Heart left ventricle (tissue), 16 donors: ENCODE results near the gene PLCB3. TPM values are rescaled to one million over a fixed set of nuclear protein-coding genes. Genes with fewer than 3 reads are reported as not detected.

ENCODE experiments used
- ATAC-seq, 4 donors: fragments of 200-7000 bp; cut with Tn5 transposase; one replicate each; pipeline ENCODE4 v1.9.1; 2020 to 2022; ENCODE audit warnings: moderate library complexity in 4 of 4, mild to moderate bottlenecking in 3 of 4, moderate number of reproducible peaks in 1 of 4
- DNase-seq, 5 donors: peaks; one replicate each; pipeline ENCODE4 v3.0.0-alpha.2; 2020
- H3K27ac ChIP-seq, 12 donors: fragments of 200-600 bp; sonication (generic) in 4 of 12; one replicate each; pipeline versions ENCODE4 v1.5.0 to v1.8.0; 2016 to 2022; ENCODE audit warnings: mild to moderate bottlenecking in 2 of 12
- H3K27me3 ChIP-seq, 9 donors: fragments of 200-600 bp; sonication (generic) in 2 of 9; one replicate each; pipeline versions ENCODE4 v1.5.1 to v1.8.0; 2016 to 2022; ENCODE audit warnings: mild to moderate bottlenecking in 3 of 9
- H3K36me3 ChIP-seq, 9 donors: fragments of 200-600 bp; sonication (generic) in 2 of 9; one replicate each; pipeline versions ENCODE4 v1.5.0 to v1.8.0; 2018 to 2022; ENCODE audit warnings: mild to moderate bottlenecking in 2 of 9
- H3K4me1 ChIP-seq, 12 donors: fragments of 200-600 bp; sonication (generic) in 4 of 12; one replicate each; pipeline versions ENCODE4 v1.5.0 to v1.8.0; 2016 to 2022; ENCODE audit warnings: mild to moderate bottlenecking in 3 of 12
- H3K4me3 ChIP-seq, 12 donors: fragments of 200-600 bp; sonication (generic) in 4 of 12; one replicate each; pipeline versions ENCODE4 v1.5.0 to v1.8.0; 2017 to 2022; ENCODE audit warnings: mild to moderate bottlenecking in 9 of 12, moderate library complexity in 4 of 12
- H3K9me3 ChIP-seq, 12 donors: fragments of 200-600 bp; sonication (generic) in 4 of 12; one replicate each; pipeline versions ENCODE4 v1.5.0 to v1.8.0; 2016 to 2022; ENCODE audit warnings: mild to moderate bottlenecking in 1 of 12
- CTCF ChIP-seq, 12 donors: fragments of 200-600 bp; sonication (generic) in 4 of 12; IDR thresholded peaks; one replicate each; pipeline versions ENCODE4 v1.5.0 to v1.8.0; 2018 to 2022; ENCODE audit warnings: antibody characterized with exemption in 12 of 12, mild to moderate bottlenecking in 5 of 12
- POLR2A ChIP-seq, 2 donors: fragments of 450-650 bp; IDR thresholded peaks; one replicate each; pipeline ENCODE4 v1.6.1; 2017; ENCODE audit warnings: antibody characterized with exemption in 2 of 2, mild to moderate bottlenecking in 2 of 2, moderate library complexity in 2 of 2
- WGBS, 4 donors: extraction: QIAGEN DNeasy Blood & Tissue Kit in 2 of 4; methylation state at CpG; one replicate each; pipeline versions ENCODE4 v1.1.5 to v1.1.7; 2013 to 2018; 5-methylcytosine and 5-hydroxymethylcytosine counted together
- intact Hi-C, 10 donors: fragments of 100-400 bp; cut with DNase I; formaldehyde crosslinking; loops; one replicate each; pipeline versions ENCODE4 v1.11.1 to v1.14.2; 2022
- polyA plus RNA-seq, 2 donors: library from polyadenylated mRNA; stranded (reverse); fragments of 200-250 nt; gene quantifications; one replicate each; pipeline ENCODE4 v1.2.3, GENCODE V29; 2013
- total RNA-seq, 9 donors: library from RNA; depleted of rRNA in 2 of 9; stranded (reverse); fragments of >200 nt in 2 of 9; fragmentation: NEBNext Ultra II Directional in 3 of 9; extraction: Animal tissue kit (Norgen Biotek cat#: 25700) in 3 of 9; gene quantifications; one replicate each; pipeline versions ENCODE4 v1.1.0 to v1.2.4, GENCODE V29; 2016 to 2023
- donor health status: ischemic (EF 13 %, LVEDD 7.1; RV severe dilation, severe dysfunction).
- donor health status: healthy with polysubstance abuse.
- donor health status: DM: no; HTN: yes; CAD: no.
- donor health status: DM: no; HTN: no; CAD: no.
- donor health status: ischemic (EF 25% LVEDD 6.9; RV normal size, moderate dysfunction).
- donor health status: ischemic (EF 25% LVEDD 5.7; RV mildly dilated, moderate dysfunction).
- donor health status: healthy.
- donor health status: DM: yes; HTN: yes; CAD: no.
- donor health status: ischemic (EF 35%, LVEDD 5.7; RV mildly dilated, moderate dysfunction).
- donor health status: nonischemic (EF 11% LVEDD 7.7; RV severe dilation, severe dysfunction).
- donor health status: DM: yes; HTN: yes; CAD: no.
- donor health status: PGD.
- donor health status: ischemic (EF 29% LVEDD 5.4; RV normal size, mild dysfunction).
- donor health status: nonischemic (EF 23%, LVEDD 6.1; RV moderate dilation, normal function).

Gene PLCB3
- total and polyA plus RNA-seq, 11 donors, result 7.4 to 19.1 (median 9.8) TPM

GRCh38 chr11:64246871-64247728 is 4.2 kb upstream of the PLCB3 start, which contains the start of gene PPP1R14B:
Gene PPP1R14B, minus strand, starts transcription at chr11:64246943. Its CDS starts 270 bp downstream, at chr11:64246673.
- Histone ChIP-seq H3K4me1 (peaks cover 5 to 65% (median 37%) of the 10 kb centered on the region in 12 donors), H3K27me3 (no peaks in the 10 kb centered on the region), H3K27ac (peak within 1 kb of the TSS; percentile 49 to 96 (median 92)), H3K4me3 (peak within 1 kb of the TSS; percentile 56 to 90 (median 72)), H3K36me3 (peaks cover 0 to 15% (median 8%) of the 10 kb centered on the region in 9 donors), H3K9me3 (no peaks in the 10 kb centered on the region)
- peak; percentile 90 to 94 (median 93) for DNase-seq
- intact Hi-C loops, result loop anchor here in 2 of 10 donors (2.0 kb wide), 2 partner anchors 22 to 58 kb away; partner anchors contain the start of gene ESRRA (in 2 of the 2)
- TF ChIP-seq POLR2A (IDR thresholded peaks at IDR 0.05) (peak in 1 of 2 donors; percentile 50), CTCF (IDR thresholded peaks at IDR 0.05) (peak in 7 of 12 donors; percentile 8 to 31 (median 18))
- WGBS, 4 donors, result 0 to 1% (median 1%) methylated on average over 23 to 74 of the region's 74 CpGs
- peak; percentile 58 to 74 (median 68) for ATAC-seq

DNA sequence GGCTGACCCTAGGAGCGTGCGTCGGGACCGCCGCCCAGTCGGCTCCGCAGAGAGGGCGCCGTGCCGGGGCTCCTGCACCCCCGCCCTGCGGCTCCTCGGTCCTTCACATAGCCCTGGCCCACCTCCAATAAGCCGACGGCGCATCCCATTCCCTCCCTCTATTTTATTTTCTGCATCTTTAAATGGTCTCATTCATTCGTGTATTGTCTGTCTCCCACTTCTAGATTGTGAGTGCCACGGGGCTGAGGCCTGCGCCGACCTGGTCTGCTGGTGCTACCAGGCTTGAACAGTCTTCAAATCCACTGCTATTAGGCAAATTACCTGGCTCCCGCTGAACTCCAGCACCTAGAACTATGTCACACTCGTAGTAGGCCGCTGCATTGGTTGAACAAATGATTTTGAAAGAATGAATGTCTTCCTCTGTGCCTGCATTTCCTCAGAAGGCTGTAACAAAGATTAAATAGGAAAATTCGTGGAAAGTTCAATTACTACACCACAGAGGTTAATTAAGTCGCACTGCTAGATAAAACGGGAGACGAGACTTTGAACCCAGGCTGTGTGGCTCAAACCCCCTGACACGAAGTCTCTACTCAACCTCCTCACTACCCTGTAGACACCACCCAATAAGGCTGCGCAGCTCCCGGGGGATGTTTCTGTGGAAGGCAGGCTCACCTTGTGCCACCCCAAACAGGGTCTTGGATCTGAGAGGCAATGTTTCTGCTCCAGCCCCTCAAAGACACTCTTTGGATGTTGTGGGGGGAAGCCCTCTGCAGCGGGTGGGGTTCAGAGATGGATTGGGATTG is 3.4 kb upstream of the PLCB3 start:
- WGBS, 4 donors, result 35 to 42% (median 36%) methylated on average over 31 of the region's 31 CpGs
- no peaks in the 10 kb centered on the region for H3K27me3 ChIP-seq
- TF ChIP-seq CTCF (IDR thresholded peaks at IDR 0.05) (no peak), POLR2A (IDR thresholded peaks at IDR 0.05) (no peak)
- peak overlapping the region; percentile 49 to 90 (median 72) for H3K4me3 ChIP-seq
- peaks cover 5 to 65% (median 37%) of the 10 kb centered on the region in 12 donors for H3K4me1 ChIP-seq
- intact Hi-C loops, result loop anchor here in 2 of 10 donors (2.0 kb wide), 2 partner anchors 21 to 57 kb away; partner anchors contain the start of gene ESRRA (in 2 of the 2)
- DNase-seq (no peak), ATAC-seq (peak in 2 of 4 donors; percentile 0 to 1)
- H3K27ac ChIP-seq, result peak overlapping the region; percentile 37 to 96 (median 92)
- H3K9me3 ChIP-seq, result no peaks in the 10 kb centered on the region
- peaks cover 0 to 15% (median 8%) of the 10 kb centered on the region in 9 donors for H3K36me3 ChIP-seq

- intact Hi-C loops, result no loop called here
- Histone ChIP-seq H3K4me3 (no peak overlapping the region), H3K36me3 (peaks cover 0 to 8% (median 5%) of the 10 kb centered on the region in 9 donors), H3K27ac (no peak overlapping the region), H3K27me3 (no peaks in the 10 kb centered on the region), H3K9me3 (no peaks in the 10 kb centered on the region), H3K4me1 (peaks cover 5 to 66% (median 40%) of the 10 kb centered on the region in 12 donors)
- DNase-seq (no peak), ATAC-seq (no peak)
- no peak for TF ChIP-seq POLR2A (IDR thresholded peaks at IDR 0.05)
- WGBS, 4 donors, result 76 to 96% (median 81%) methylated on average over 7 of the region's 7 CpGs
Observed at GRCh38 chr11:64248578-64248977, 2.8 kb upstream of the PLCB3 start.

GRCh38 chr11:64249038-64249437 is 2.3 kb upstream of the PLCB3 start:
- TF ChIP-seq POLR2A (IDR thresholded peaks at IDR 0.05) (no peak), CTCF (IDR thresholded peaks at IDR 0.05) (no peak)
- H3K4me3 ChIP-seq, result no peak overlapping the region
- peaks cover 5 to 67% (median 41%) of the 10 kb centered on the region in 12 donors for H3K4me1 ChIP-seq
- intact Hi-C loops, result no loop called here
- no peaks in the 10 kb centered on the region for H3K27me3 ChIP-seq
- ATAC-seq (no peak), DNase-seq (no peak)
- H3K36me3 ChIP-seq, result peaks cover 0 to 4% (median under 1%) of the 10 kb centered on the region in 9 donors
- H3K27ac ChIP-seq, result no peak overlapping the region
- H3K9me3 ChIP-seq, result no peaks in the 10 kb centered on the region
- WGBS, 4 donors, result 89 to 96% (median 96%) methylated on average over 4 of the region's 4 CpGs
